ENCODE measurements around the gene EEF2K. TPM values are rescaled to one million over a fixed set of nuclear protein-coding genes. Genes with fewer than 3 reads are reported as not detected.
"Not testable (repeated sequence)": the region's sequence is repeated elsewhere in the genome, so short reads cannot be mapped to it uniquely, and the experiment has no call there.

The EEF2K gene
- polyA plus RNA-seq, 3 donors from 2014 or later, result 1.1 to 3.2 TPM; not detected in 1

GRCh38 chr16:22192261-22193062 is 13.6 kb upstream of the EEF2K start:
- peak overlapping the region; percentile 91 to 97 (median 93) for H3K4me3 Mint-ChIP-seq
- H3K9me3 Mint-ChIP-seq, result no peaks in the 10 kb centered on the region
- peak; percentile 88 to 92 (median 90) for DNase-seq
- H3K27me3 Mint-ChIP-seq (ENCODE audit: low read depth in 3 of 3), result peaks cover 26 to 42% (median 39%) of the 10 kb centered on the region in 3 donors
- H3K36me3 Mint-ChIP-seq, result no peaks in the 10 kb centered on the region
- peak overlapping the region; percentile 97 to 99 (median 98) for H3K27ac Mint-ChIP-seq
- H3K4me1 Mint-ChIP-seq, result peaks cover 64 to 82% of the 10 kb centered on the region in 2 donors

GRCh38 chr16:22193063-22193411 is 13.0 kb upstream of the EEF2K start:
- Mint-ChIP-seq H3K4me3 (peak overlapping the region in 2 of 5 donors; percentile 33 to 97), H3K9me3 (no peaks in the 10 kb centered on the region), H3K4me1 (peaks cover 63 to 80% of the 10 kb centered on the region in 2 donors), H3K27me3 (ENCODE audit: low read depth in 3 of 3) (peaks cover 26 to 42% (median 39%) of the 10 kb centered on the region in 3 donors), H3K27ac (peak overlapping the region; percentile 97 to 99 (median 98)), H3K36me3 (no peaks in the 10 kb centered on the region)
- DNase-seq, result no peak

- H3K27ac Mint-ChIP-seq, result peak overlapping the region; percentile 53 to 99 (median 92)
- no peak for DNase-seq
- H3K4me3 Mint-ChIP-seq, result peak overlapping the region; percentile 87 to 93 (median 91)
- peaks cover 26 to 42% (median 39%) of the 10 kb centered on the region in 3 donors for H3K27me3 Mint-ChIP-seq (ENCODE audit: low read depth in 3 of 3)
- no peaks in the 10 kb centered on the region for H3K9me3 Mint-ChIP-seq
- H3K4me1 Mint-ChIP-seq, result peaks cover 46 to 61% of the 10 kb centered on the region in 2 donors
- no peaks in the 10 kb centered on the region for H3K36me3 Mint-ChIP-seq
These were observed 11.2 kb upstream of the EEF2K start for GRCh38 chr16:22194707-22195444.

GRCh38 chr16:22195445-22195694 is 10.7 kb upstream of the EEF2K start:
- Mint-ChIP-seq H3K9me3 (no peaks in the 10 kb centered on the region), H3K4me1 (peaks cover 45 to 60% of the 10 kb centered on the region in 2 donors), H3K36me3 (no peaks in the 10 kb centered on the region), H3K27ac (peak overlapping the region; percentile 53 to 99 (median 92)), H3K27me3 (ENCODE audit: low read depth in 3 of 3) (peaks cover 24 to 39% (median 39%) of the 10 kb centered on the region in 3 donors), H3K4me3 (peak overlapping the region; percentile 87 to 93 (median 91))
- no peak for DNase-seq

GRCh38 chr16:22195695-22196558 is 10.2 kb upstream of the EEF2K start:
- Mint-ChIP-seq H3K36me3 (no peaks in the 10 kb centered on the region), H3K9me3 (no peaks in the 10 kb centered on the region), H3K4me1 (peaks cover 45 to 60% of the 10 kb centered on the region in 2 donors), H3K27me3 (ENCODE audit: low read depth in 3 of 3) (peaks cover 18 to 34% (median 33%) of the 10 kb centered on the region in 3 donors), H3K4me3 (peak overlapping the region; percentile 87 to 93 (median 91)), H3K27ac (peak overlapping the region; percentile 74 to 99 (median 92))
- peak; percentile 89 to 91 (median 91) for DNase-seq

GRCh38 chr16:22196559-22197168 is 9.4 kb upstream of the EEF2K start:
- H3K27ac Mint-ChIP-seq, result peak overlapping the region in 3 of 6 donors; percentile 35 to 99 (median 60)
- H3K27me3 Mint-ChIP-seq (ENCODE audit: low read depth in 3 of 3), result peaks cover 18 to 30% (median 28%) of the 10 kb centered on the region in 3 donors
- H3K9me3 Mint-ChIP-seq, DNase-seq, H3K36me3 Mint-ChIP-seq: not testable (repeated sequence)
- H3K4me1 Mint-ChIP-seq, result peaks cover 42 to 54% of the 10 kb centered on the region in 2 donors
- peak overlapping the region; percentile 78 to 93 (median 89) for H3K4me3 Mint-ChIP-seq

- no peak for DNase-seq
- Mint-ChIP-seq H3K4me3 (no peak overlapping the region), H3K36me3 (no peaks in the 10 kb centered on the region), H3K27ac (no peak overlapping the region), H3K4me1 (peaks cover 23 to 34% of the 10 kb centered on the region in 2 donors), H3K9me3 (no peaks in the 10 kb centered on the region), H3K27me3 (ENCODE audit: low read depth in 3 of 3) (peaks cover 12 to 21% (median 15%) of the 10 kb centered on the region in 3 donors)
These were observed 7.4 kb upstream of the EEF2K start for GRCh38 chr16:22198547-22199293.

GRCh38 chr16:22202261-22202637 is 3.8 kb upstream of the EEF2K start:
- peaks cover 13 to 15% of the 10 kb centered on the region in 2 donors for H3K4me1 Mint-ChIP-seq
- peak overlapping the region in 1 of 6 donors; percentile 44 for H3K27ac Mint-ChIP-seq
- no peaks in the 10 kb centered on the region for H3K36me3 Mint-ChIP-seq
- H3K27me3 Mint-ChIP-seq (ENCODE audit: low read depth in 3 of 3), result peaks cover 0 to 1% (median under 1%) of the 10 kb centered on the region in 3 donors
- H3K4me3 Mint-ChIP-seq, result no peak overlapping the region
- no peak for DNase-seq
- no peaks in the 10 kb centered on the region for H3K9me3 Mint-ChIP-seq

GRCh38 chr16:22203091-22203490 is 3.0 kb upstream of the EEF2K start:
- H3K27ac Mint-ChIP-seq, result no peak overlapping the region
- DNase-seq, result no peak

GRCh38 chr16:22204091-22204655 is 1.9 kb upstream of the EEF2K start:
- H3K36me3 Mint-ChIP-seq, result no peaks in the 10 kb centered on the region
- no peak for DNase-seq
- peaks cover 0 to 3% (median 1%) of the 10 kb centered on the region in 3 donors for H3K27me3 Mint-ChIP-seq (ENCODE audit: low read depth in 3 of 3)
- H3K4me3 Mint-ChIP-seq, result peak overlapping the region in 2 of 5 donors; percentile 27 to 71
- peak overlapping the region in 1 of 6 donors; percentile 49 for H3K27ac Mint-ChIP-seq
- peaks cover 21 to 22% of the 10 kb centered on the region in 2 donors for H3K4me1 Mint-ChIP-seq
- H3K9me3 Mint-ChIP-seq, result no peaks in the 10 kb centered on the region

More at GRCh38 chr16:22203091-22203490, 3.0 kb upstream of the EEF2K start:
- Mint-ChIP-seq H3K4me1 (peaks cover 21 to 22% of the 10 kb centered on the region in 2 donors), H3K36me3 (no peaks in the 10 kb centered on the region), H3K9me3 (no peaks in the 10 kb centered on the region), H3K4me3 (no peak overlapping the region), H3K27me3 (ENCODE audit: low read depth in 3 of 3) (peaks cover 0 to 2% (median 1%) of the 10 kb centered on the region in 3 donors)

GRCh38 chr16:22205577-22206012 is 483 bp upstream of the EEF2K start:
- H3K9me3 Mint-ChIP-seq, result no peaks in the 10 kb centered on the region
- peak overlapping the region; percentile 85 to 99 (median 95) for H3K4me3 Mint-ChIP-seq
- no peak for DNase-seq
- H3K27ac Mint-ChIP-seq, result peak overlapping the region; percentile 27 to 87 (median 74)
- H3K4me1 Mint-ChIP-seq, result peaks cover 22 to 23% of the 10 kb centered on the region in 2 donors
- H3K36me3 Mint-ChIP-seq, result no peaks in the 10 kb centered on the region
- peaks cover 0 to 3% (median 1%) of the 10 kb centered on the region in 3 donors for H3K27me3 Mint-ChIP-seq (ENCODE audit: low read depth in 3 of 3)

All from immature natural killer cell (primary cell).